ENCODE results near the gene GALNT17.

Gene GALNT17

DNA sequence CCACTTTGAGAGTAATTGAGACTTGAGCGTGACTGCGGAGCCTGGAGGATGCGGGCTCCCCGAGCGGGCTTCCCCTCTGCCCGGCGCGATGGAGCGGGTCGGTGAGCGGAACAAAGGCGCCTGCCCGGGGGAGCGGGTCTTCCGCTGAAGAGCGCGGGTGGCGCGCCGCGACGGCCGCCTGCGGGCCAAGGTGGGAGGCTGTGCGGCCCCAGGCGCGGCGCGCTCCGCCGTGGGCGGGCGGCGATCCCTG, at the start of gene GALNT17:
Gene GALNT17, plus strand, starts transcription at position 18 of the 250 bp plus-strand sequence.
- DNase-seq, result peak; percentile 50

DNA sequence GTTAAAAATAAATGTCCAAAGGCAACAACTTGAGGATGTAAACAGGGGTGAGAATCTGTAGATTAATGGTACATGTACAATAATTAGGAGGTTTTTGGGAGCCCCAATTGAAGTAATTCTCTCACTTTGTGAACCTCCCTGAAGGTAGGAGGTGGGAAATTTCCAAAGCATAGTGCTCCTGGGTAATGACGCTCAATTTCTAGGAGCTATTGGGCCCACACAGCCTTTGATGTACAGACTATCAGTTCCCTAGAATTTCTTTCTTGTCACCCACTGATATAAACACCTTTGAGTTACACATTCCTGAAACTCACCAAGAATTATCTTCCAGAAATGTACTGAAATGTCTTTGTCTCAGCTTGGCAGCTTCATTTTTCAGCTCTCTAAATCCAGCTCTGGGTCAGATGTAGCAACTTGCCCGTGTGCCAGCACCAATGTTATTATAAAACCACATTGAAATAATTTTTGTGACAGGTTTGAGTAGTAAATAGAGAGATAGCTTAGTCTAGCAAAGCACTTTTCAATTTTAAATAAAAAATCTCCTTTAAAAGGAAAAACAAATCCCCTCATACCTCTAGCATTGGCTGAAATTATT, 36.6 kb upstream of the GALNT17 start:
- DNase-seq, result no peak

DNA sequence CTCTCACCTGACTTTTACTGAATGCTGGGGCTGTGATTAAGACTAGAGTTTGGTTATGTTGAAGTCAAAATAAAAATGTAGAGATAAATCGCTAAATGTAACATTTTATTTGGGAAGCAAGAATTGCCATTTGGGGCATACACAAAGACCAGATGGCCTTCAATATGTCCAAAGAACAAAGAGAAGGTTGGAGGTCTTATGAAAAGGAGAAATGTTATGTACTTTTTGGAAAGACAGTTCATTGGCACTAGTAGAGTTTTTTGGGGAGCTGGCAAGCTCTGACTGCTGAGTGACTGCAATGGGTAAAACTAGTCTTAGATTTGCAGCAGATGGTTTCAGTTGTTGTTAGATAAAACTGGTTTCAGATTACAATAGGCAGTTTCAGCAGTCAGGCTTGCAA, 35.6 kb upstream of the GALNT17 start:
- no peak for DNase-seq

DNA sequence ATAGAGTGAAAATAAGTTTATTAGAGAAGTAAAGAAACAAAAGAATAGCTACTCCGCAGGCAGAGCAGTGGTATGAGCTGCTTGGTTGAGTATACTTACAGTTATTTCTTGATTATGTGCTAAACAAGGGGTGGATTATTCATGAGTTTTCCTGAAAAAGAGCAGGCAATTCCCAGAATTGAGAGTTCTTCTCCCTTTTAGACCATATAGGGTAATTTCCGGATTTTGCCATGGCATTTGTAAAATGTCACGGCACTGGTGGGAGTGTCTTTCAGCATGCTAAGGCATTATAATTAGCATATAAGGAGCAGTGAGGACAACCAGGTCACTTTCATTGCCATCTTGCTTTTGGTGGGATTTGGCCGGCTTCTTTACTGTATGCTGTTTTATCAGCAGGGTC, 25.7 kb upstream of the GALNT17 start:
- no peak for DNase-seq

DNA sequence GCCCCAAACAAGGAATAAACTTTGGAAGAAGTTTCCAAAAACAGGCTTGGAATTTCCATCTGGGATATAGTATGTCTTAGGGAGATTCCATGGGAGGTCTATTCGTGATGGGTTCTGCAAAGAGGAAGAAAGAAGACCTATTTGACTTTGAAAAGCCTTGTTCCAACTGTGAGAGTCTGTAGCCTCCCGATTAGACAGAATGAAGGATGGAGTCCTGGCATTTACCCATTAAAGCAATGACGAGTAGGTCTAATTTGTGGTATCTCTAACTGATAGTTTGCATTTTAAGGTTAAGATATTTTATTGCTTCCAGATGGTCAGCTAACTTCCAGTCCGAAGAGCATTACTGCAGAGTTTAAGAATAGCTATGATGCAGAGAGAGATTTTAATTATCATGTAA, 19.5 kb upstream of the GALNT17 start:
- DNase-seq, result no peak

DNA sequence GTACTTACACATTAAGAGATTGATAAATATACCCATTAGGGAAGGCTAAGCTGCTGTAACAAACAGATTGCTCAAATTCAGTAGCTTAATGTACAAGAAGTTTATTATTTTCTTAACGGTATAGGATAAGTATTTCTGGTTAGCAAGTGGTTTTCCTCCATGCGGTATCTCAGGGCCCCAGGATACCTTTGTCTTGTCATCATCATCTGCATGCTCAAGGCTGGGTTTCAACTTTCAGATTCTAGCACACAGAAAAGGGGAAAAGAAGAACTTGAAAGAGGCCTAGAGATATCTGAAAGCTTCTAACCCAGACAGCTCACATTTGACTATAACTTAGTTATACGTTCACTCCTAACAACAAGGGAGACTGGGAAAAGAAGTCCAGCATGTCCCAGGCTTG, 11.8 kb upstream of the GALNT17 start:
- no peak for DNase-seq

DNA sequence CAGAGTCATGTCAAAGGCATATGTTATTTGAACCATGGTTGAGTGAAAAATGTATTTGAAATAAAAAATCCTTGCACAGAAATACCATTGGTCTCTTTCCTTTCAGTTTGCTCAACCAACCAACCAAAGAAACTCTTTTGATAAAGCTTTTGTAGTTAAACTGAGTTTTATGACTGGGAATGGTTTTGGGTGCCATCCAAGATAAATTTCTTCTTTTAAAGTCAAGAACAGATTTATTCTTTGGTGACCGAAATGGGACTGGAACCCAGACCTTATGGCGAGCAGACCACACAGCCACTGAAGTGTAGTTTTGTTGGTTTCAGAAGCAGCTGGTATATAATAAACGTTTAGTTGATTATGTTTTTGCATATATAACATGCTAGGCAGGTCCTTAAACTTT, 2.8 kb upstream of the GALNT17 start:
- no peak for DNase-seq

DNA sequence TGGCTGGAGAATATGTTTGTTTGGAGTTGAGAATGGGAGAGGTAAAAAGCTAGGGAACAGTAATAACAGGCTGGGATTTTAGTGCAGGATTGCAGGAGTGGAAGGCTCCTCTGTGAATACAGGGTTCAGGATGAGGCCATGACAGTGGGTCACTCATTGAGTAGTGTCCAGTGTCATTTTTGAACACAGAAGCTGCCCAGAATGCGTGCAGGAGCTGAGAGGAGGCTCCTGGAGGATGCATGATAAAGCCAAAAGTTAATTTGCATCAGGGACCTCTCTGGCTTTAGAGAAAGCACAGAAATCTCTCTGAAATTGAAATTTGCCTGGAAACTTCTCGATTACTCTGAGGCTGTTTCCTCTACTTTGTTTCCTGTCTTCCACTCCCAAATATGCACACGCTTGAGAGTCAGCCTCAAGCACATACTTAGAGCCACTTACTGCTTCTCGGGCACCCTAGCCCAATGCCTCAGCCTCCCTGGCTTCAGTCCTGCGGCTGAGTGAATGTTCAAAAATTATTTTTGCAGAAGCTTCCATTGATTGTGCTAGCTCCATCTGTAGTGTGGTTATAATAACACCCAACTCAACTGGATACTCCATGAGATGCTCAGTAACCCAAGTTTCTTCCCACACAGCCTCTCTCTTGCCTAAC, 1.8 kb upstream of the GALNT17 start:
- DNase-seq, result no peak

DNA sequence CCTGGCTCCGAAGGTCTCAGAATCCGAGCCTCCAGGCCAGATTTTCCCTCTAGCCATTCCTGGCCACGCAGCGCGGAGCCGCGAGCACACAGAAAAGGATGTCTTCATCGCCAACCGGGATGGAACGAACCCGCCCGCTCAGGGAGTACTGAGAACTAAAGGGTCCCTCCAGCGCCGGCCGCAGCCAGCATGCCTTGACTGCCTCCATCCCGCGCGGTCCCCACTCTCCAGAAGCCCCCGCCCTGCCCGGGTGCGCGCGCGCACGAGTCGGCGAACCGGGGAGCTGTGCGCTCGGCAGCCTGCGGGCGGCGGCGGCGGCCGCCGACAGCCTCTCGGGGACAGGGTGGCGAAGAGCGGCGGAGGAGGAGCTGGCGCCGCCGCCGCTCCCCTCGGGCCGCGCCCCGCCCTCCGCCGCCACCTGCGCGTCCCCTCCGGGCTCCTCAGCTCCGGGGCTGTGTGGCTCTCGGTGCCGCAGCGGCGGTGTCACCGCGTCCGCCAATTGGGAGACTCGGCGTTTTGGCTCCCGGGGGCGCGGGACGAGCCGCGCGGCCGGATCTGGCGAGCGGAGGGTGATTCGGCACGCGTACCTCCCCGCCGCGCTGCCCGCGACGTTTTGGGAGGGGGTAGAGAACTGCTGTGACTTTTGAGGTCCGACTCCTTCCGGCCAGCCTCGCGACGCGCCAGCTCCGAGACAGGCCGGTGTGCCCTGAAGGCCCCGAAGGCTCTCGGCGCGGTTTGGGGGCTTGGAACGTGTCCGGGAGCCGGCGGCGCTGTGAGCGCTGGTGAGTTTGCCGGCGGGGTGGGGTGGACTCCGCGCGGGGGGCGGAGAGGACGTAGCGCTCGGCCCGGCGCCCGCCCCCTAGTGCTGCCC, 453 bp upstream of the GALNT17 start:
- DNase-seq, result peak; percentile 77

DNA sequence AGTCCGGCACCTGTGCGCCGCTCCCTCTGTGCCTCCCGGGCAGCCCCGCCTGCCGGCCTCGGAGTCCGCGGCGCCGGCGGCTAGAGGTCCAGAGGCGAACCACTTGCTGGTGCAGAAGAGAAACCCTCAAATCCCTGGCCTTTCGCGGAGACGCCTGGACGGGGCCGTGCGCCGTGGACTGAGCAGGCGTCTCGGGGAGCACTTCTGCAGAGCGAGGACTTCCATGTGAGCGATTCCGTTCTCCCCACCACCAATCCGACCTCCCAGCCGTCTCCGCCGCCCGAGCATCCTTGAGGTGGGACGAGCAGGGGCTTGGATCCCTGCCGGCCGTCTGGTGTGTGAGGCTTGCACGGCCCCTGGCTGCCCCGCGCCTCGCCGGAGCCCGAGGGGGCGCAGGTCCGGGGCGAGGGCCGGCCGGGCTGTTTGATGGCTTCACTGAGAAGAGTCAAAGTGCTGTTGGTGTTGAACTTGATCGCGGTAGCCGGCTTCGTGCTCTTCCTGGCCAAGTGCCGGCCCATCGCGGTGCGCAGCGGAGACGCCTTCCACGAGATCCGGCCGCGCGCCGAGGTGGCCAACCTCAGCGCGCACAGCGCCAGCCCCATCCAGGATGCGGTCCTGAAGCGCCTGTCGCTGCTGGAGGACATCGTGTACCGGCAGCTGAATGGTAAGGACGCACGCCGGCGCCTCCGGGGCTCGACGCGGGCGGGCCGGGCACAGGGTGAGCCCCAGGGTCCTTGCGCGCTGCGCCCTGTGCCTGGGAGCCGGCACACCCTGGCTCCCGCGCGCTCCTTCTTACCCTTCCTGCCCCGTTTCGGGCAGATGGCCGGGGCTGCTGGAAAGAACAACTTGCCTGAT, 660 bp downstream of the GALNT17 start:
- peak; percentile 35 for DNase-seq

DNA sequence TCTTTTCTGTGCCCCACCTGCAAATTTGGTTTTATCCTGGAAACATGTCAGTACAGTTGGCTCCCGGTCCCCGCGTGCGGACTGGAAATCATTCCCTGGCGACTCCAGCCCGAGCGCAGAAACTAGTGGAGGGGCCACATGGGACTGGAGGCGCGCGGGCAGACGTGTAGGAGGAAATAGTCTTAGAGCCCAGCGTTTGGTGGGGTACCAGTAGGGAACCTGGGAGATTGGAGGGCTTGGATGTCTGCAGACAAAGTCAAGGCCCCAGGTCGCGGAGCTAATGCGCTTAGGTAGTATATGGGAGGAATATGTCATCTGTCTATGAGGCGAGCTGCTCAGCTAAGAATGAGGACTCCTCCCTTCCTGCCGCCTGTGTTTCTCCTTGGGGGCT, 1.3 kb downstream of the GALNT17 start:
- DNase-seq, result peak; percentile 51

DNA sequence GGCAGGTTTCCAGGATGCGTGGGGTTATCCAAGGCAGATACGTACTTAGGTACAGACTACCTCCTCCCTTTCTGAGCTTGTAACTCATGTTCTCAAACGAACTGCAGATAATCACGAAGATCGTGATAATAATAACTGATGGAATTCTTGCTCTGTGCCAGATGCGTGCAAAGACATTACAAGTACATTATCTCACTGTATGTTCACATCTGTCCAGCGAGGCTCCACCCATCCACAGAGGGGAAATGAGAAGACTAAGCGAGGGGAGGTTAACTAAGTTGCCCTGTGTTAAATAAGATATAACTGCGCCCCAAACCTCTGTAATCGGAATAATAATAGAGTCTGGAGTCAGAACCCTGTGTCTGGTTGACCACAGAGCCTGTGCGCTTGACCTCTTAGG, 1.9 kb downstream of the GALNT17 start:
- no peak for DNase-seq

DNA sequence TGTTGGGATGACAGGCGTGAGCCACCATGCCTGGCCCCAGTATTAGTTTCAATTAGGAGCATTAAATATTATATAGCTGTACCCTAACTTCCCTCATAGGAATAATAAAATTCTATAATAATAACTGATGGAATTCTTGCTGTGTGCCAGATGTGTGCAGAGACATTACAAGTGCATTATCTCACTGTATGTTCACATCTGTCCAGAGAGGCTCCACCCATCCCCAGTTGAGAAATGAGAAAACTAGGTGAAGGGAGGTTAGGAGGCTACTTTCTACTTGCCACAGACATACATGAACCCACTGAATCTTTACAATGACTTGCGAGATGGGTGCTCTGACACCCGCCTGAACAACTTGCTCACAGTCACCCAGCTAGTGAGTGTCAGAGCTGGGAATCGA, 3.2 kb downstream of the GALNT17 start:
- no peak for DNase-seq

DNA sequence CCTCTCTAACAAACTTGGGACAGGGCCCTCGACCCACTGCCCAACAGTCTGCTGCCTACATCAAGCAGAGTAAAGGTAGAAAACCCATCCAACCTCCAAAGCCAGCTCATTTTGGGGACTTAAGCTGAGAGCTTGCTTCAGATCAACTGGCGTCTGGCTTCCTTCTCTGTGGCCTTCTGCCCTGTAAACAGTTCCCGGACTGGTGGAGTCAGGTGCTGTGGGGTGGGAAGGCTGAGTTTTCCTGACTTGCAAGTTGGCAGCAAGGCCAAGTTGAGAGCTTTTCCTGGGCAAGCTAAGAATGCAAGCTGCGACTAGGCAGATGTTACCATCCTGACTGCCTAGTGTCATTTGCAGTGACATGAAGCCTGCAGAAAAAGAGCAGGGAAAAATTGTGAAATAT, 3.7 kb downstream of the GALNT17 start:
- DNase-seq, result no peak

DNA sequence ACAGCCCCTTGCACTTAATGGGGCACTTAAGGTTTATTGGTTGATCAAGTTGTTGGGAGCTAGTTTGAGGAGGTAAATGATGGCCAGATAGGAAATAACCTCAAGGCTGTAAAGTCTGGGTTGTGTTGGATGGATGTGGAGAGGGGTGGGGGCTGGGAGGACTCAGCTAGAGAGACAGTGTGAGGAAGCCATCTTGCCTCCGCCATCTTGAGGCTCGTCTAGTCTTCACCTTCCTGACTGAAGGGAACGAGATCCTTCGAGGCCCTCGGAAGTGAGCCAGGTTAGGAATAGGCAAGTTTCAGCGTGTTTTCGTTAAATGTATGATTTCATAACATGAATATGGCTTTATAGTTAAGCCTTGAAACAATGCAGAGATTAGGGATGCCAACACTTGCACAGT, 5.5 kb downstream of the GALNT17 start:
- DNase-seq, result no peak

DNA sequence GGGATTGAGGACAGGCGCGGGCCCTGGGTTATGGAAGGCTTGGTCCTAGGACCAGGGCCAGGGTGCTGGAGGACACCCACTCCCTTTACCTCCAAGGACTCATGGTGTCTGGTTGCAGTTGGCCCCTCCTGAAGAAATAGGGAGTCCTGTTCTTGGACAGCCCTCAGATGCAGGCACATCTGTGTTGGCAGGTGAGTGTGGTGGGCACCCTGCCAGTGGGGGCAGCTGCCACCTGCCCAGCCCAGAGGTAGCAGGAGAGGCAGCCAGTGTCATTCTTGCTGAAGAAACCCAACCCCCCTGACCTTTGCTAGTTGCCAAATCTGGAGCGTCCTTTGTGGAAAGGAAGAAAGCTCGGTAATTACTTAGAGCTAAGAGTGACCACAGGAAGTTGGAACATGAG, 8.3 kb downstream of the GALNT17 start:
- no peak for DNase-seq

DNA sequence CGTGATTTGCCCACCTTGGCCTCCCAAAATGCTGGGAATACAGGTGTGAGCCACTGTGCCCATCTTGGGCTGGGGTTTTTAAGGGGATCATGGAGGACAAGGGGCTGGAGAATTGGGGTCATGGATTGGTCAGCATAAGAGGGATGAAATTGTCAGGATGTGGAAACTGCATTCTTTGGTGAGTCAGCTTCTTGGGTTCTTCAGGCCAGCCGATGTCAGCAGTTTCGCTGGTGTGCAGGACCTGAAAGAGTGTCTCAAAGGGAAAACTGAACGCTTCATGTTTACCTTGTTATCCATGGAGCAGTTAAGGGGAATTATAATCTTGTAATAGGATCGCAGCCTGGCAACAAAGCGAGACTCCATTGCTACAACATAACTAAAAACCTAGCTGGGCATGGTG, 13.0 kb downstream of the GALNT17 start:
- no peak for DNase-seq

DNA sequence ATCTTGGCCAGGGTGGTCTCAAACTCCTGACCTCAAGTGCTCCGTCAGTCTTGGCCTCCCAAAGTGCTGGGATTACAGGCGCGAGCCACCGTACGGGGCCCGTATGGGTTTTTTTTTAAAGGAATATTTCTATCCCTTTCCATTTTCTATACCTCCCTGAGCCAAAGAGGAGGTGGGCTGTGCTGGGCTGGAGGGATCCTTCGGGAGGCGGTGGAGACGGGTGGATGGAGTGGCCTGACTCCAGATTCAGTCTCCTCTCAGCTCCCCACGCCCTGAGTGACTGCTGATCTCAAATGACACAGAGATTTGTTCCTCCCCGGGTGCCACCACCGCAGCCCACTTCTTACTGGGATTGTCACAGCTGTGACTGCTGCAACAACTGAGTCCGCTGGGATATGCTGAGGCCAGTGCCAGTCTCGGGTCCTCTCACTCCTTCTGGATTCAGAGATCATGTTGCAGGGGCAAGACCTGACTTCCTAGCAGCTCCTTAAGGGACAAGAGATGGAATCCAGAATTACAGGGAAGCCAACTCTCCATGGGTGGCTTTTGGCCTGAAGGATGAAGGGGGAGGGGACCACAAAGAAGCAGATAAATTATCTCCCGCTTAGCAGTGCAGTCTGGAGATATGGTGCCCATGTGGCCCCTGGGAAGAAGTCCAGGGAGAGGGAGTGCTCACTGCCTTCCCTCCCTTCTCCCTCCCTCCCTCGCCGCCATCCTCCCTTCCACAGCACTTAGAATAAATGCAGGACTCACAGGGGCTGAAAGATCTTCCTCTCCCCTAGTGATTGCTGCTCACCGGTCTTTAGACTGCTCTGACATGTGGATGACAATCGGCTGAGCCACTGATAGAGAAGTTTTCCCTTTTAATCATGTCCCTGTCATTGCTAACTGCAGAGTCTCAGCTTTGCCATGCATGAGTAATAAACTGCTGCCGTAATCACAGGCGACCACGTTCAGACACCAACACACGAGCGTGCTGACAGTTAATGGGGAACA, 14.3 kb downstream of the GALNT17 start:
- DNase-seq, result no peak

DNA sequence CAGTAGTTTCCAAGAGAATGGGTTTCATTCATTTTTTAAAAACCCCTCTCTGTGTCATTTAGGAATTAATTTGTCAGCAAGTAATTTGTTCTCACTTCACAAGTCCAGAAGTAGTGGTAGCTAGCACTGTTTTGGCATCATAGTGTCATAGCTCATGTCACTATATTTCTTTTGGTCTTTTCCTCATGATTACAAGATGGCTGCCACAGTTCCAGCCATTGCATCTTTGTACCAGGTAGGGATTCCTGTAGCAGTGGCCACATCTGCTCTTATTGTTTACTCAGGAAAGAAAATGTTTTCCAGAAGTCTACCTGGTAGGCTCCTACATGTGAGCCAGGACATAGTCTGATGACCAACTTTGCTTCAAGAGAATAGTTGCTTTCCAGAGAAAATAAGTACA, 16.2 kb downstream of the GALNT17 start:
- no peak for DNase-seq

DNA sequence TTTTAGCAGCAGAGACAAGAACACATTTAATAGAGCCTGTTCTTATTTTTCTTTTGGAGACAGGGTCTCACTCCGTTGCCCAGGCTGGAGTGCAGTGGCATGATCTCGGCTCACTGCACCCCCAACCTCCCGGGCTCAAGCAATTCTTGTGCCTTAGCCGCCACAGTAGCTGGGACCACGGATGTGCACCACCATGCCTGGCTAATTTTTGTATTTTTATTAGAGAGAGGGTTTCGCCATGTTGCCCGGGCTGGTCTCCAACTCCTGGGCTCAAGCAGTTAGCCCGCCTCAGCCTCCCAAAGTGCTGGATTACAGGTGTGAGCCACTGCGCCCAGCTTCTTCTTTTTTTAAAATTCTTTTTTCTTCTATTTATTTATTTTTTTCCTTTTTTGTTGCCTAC, 23.3 kb downstream of the GALNT17 start:
- no peak for DNase-seq

DNA sequence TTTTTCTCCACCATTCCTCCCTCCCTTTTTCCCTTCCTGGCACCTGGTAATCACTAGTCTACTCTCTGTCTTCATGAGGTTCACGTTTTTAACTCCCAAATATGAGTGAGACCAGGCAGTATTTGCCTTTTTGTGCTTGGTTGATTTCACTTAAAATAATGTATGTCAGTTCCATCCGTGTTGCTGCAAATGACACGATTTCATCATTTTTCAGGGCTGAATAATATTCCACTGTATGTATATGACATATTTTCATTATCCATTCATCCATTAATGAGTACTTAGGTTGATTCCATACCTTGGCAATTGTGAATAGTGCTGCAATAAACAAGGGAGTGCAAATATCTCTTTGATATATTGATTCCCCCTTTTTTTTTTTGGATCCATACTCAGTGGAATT, 25.8 kb downstream of the GALNT17 start:
- DNase-seq, result no peak

DNA sequence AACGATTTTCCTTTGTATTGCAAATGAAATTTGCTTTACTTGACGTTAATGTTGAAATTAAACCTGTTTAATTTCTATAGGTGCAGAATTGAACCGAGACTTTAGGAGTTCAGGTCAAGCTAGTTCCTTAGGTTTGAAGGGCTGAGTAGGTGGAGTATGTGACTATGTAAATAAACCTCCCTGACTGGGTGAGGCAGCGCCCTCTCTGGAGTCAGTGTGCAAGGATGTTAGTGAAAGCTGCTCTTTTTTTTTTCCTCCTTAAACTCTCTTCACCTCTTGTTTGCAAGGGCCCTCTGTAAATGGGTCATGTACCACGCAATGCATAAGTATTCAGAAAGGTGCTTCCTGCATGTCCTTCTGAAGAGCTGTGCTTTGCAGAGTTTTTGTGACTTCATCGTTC, 33.8 kb downstream of the GALNT17 start:
- no peak for DNase-seq

Data from NCI-H82 (cell line).